T-cell (primary cell): ENCODE measurements around the gene ERP27. TPM values are rescaled to one million over a fixed set of nuclear protein-coding genes. Genes with fewer than 3 reads are reported as not detected.

Experiments
- ATAC-seq, 4 experiments: fragments of 200-7000 bp in 3 of 4; fragments of 150-1000 bp in 1 of 4; cut with Tn5 transposase; replicated peaks in 1 of 4; 1 replicate in 3 of 4; 2 replicates in 1 of 4; pipeline ENCODE4 v1.10.0; 2021; ENCODE audit warnings: moderate library complexity in 3 of 4, mild to moderate bottlenecking in 2 of 4, moderate number of reproducible peaks in 1 of 4
- CTCF ChIA-PET, 2 donors: fragments of 300-600 bp; sonication (Branson Sonifier 250); formaldehyde crosslinking; loops; one replicate each; lab custom pipeline; 2022; ENCODE audit warnings: antibody characterized with exemption in 2 of 2; lab: Charles Lee
- POLR2A ChIA-PET, 2 donors: fragments of 300-600 bp; sonication (Branson Sonifier 250); formaldehyde crosslinking; loops; one replicate each; lab custom pipeline; 2022; ENCODE audit warnings: antibody characterized with exemption in 2 of 2; lab: Charles Lee
- DNase-seq, 35 experiments: peaks; one replicate each; pipeline versions ENCODE4 v3.0.0 to v3.0.0-alpha.2; 2013 to 2023
- H3K27ac ChIP-seq: one replicate; pipeline ENCODE4 v1.5.1; 2013; ENCODE audit warnings: low read length
- H3K27me3 ChIP-seq, 2 experiments: replicated peaks in 1 of 2; 1 replicate in 1 of 2; 2 replicates in 1 of 2; pipeline versions ENCODE4 v1.6.1 to v1.7.0; 2013; ENCODE audit warnings: low read length in 1 of 2, mixed read lengths in 1 of 2; ENCODE audit not compliant: control insufficient read depth in 2 of 2, insufficient read depth in 2 of 2; ENCODE audit errors: extremely low read depth in 1 of 2
- H3K36me3 ChIP-seq, 2 donors: 1 replicate in 1 of 2; 2 replicates in 1 of 2; pipeline versions ENCODE4 v1.6.1 to v1.7.0; 2013; ENCODE audit warnings: low read length in 1 of 2; ENCODE audit not compliant: control insufficient read depth in 2 of 2, insufficient read depth in 1 of 2; ENCODE audit errors: extremely low read depth in 1 of 2
- H3K4me1 ChIP-seq, 2 experiments: 1 replicate in 1 of 2; 2 replicates in 1 of 2; pipeline versions ENCODE4 v1.6.1 to v1.7.0; 2013; ENCODE audit warnings: low read length in 2 of 2, mixed read lengths in 1 of 2; ENCODE audit not compliant: insufficient read depth in 2 of 2, control insufficient read depth in 1 of 2; ENCODE audit errors: extremely low read depth in 1 of 2
- H3K4me3 ChIP-seq, 2 donors: 1 replicate in 1 of 2; 2 replicates in 1 of 2; pipeline versions ENCODE4 v1.5.1 to v1.7.0; 2013; ENCODE audit warnings: mild to moderate bottlenecking in 2 of 2, low read length in 1 of 2, moderate library complexity in 1 of 2; ENCODE audit not compliant: control insufficient read depth in 1 of 2; ENCODE audit errors: extremely low read depth in 1 of 2
- H3K9me3 ChIP-seq: 2 replicates; pipeline ENCODE4 v1.7.0; 2013
- H3K27ac Mint-ChIP-seq, 2 donors: one replicate each; pipeline ENCODE4 v1.8.0; 2020 to 2021; ENCODE audit warnings: mild to moderate bottlenecking in 2 of 2, mixed read lengths in 2 of 2
- H3K27me3 Mint-ChIP-seq, 2 donors: one replicate each; pipeline ENCODE4 v1.8.0; 2021 to 2022; ENCODE audit warnings: mixed read lengths in 2 of 2
- H3K36me3 Mint-ChIP-seq: one replicate; pipeline ENCODE4 v1.8.0; 2021; ENCODE audit warnings: mixed read lengths
- H3K4me1 Mint-ChIP-seq, 3 donors: one replicate each; pipeline ENCODE4 v1.8.0; 2020 to 2022; ENCODE audit warnings: mixed read lengths in 3 of 3, mild to moderate bottlenecking in 1 of 3
- H3K4me3 Mint-ChIP-seq, 3 donors: one replicate each; pipeline ENCODE4 v1.8.0; 2020 to 2022; ENCODE audit warnings: mild to moderate bottlenecking in 3 of 3, mixed read lengths in 3 of 3, moderate library complexity in 3 of 3
- H3K9me3 Mint-ChIP-seq, 3 donors: one replicate each; pipeline ENCODE4 v1.8.0; 2020 to 2022; ENCODE audit warnings: mixed read lengths in 3 of 3
- WGBS: methylation state at CpG from one replicate; pipeline ENCODE4 v1.1.5; 2013; ENCODE audit warnings: missing lambda C conversion rate; ENCODE audit not compliant: insufficient coverage; 5-methylcytosine and 5-hydroxymethylcytosine counted together
- total RNA-seq, 35 experiments: library from RNA in 6 of 35; stranded (reverse) in 6 of 35; fragments of 120-200 nt in 1 of 35; gene quantifications; one replicate each; pipeline versions ENCODE4 v1.2.1 to v1.2.4 and lab custom pipeline; 2013 to 2026

Gene ERP27
- total RNA-seq, 5 donors from 2014 or later (not counting 1 experiment from before 2014, with no cell fraction given): 11.1 to 21.8 (median 14.7) TPM

- H3K36me3 ChIP-seq: no peaks in the 10 kb centered on the region
- Mint-ChIP-seq H3K27ac (no peak within 1 kb of the TSS), H3K27me3 (no peaks in the 10 kb centered on the region), H3K9me3 (no peaks in the 10 kb centered on the region), H3K4me3 (no peak within 1 kb of the TSS), H3K4me1 (peaks cover 41 to 56% (median 43%) of the 10 kb centered on the region in 3 donors), H3K36me3 (no peaks in the 10 kb centered on the region)
- ChIA-PET POLR2A (interaction anchor here in 1 of 2 donors (1.6 kb wide), 1 partner anchor 11 kb away, joined by 4 read pairs; no protein-coding TSS in a partner anchor), CTCF (interaction anchor here (0.6 to 0.8 kb wide), 2 partner anchors 11 to 17 kb away, joined by 3 to 9 read pairs; no protein-coding TSS in a partner anchor)
- H3K4me3 ChIP-seq: no peak within 1 kb of the TSS
- H3K27me3 ChIP-seq: no peaks in the 10 kb centered on the region
- no peak within 1 kb of the TSS for H3K27ac ChIP-seq
- peaks cover 0 to 2% of the 10 kb centered on the region in 2 experiments for H3K4me1 ChIP-seq
- no peaks in the 10 kb centered on the region for H3K9me3 ChIP-seq
- no peak for DNase-seq
- WGBS: 82% methylated on average over 1 of the region's 2 CpGs
- ATAC-seq: no peak
These were observed 34.5 kb upstream of the ERP27 start, which contains the start of gene PDE6H for GRCh38 chr12:14972816-14973215. Gene PDE6H (plus strand): TSS chr12:14973042. CDS start chr12:14978013, 4,971 bp downstream.

- Mint-ChIP-seq H3K4me3 (no peak overlapping the region), H3K4me1 (peaks cover 49 to 69% (median 57%) of the 10 kb centered on the region in 3 donors), H3K36me3 (no peaks in the 10 kb centered on the region), H3K27ac (peak overlapping the region in 1 of 2 donors; percentile 28), H3K9me3 (no peaks in the 10 kb centered on the region), H3K27me3 (no peaks in the 10 kb centered on the region)
- ATAC-seq (no peak), DNase-seq (no peak)
- Histone ChIP-seq H3K4me3 (no peak overlapping the region), H3K4me1 (peaks cover 0 to 2% of the 10 kb centered on the region in 2 experiments), H3K36me3 (no peaks in the 10 kb centered on the region), H3K27ac (no peak overlapping the region), H3K27me3 (no peaks in the 10 kb centered on the region), H3K9me3 (no peaks in the 10 kb centered on the region)
- ChIA-PET POLR2A (no interaction called here), CTCF (no interaction called here)
- 74% methylated on average over 4 of the region's 4 CpGs for WGBS
These were observed 32.1 kb upstream of the ERP27 start for GRCh38 chr12:14970473-14970872.

GRCh38 chr12:14968478-14968877, 30.1 kb upstream of the ERP27 start:
- Mint-ChIP-seq H3K27me3 (no peaks in the 10 kb centered on the region), H3K4me3 (no peak overlapping the region), H3K9me3 (peaks cover 0 to 4% (median 0%) of the 10 kb centered on the region in 3 donors), H3K36me3 (no peaks in the 10 kb centered on the region), H3K27ac (no peak overlapping the region), H3K4me1 (peaks cover 55 to 74% (median 67%) of the 10 kb centered on the region in 3 donors)
- no peaks in the 10 kb centered on the region for H3K36me3 ChIP-seq
- CTCF ChIA-PET: interaction anchor here in 1 of 2 donors (1.4 kb wide), 2 partner anchors 9 to 20 kb away, joined by 4 to 5 read pairs; no protein-coding TSS in a partner anchor
- H3K9me3 ChIP-seq: no peaks in the 10 kb centered on the region
- POLR2A ChIA-PET: no interaction called here
- no peak for ATAC-seq
- H3K27ac ChIP-seq: no peak overlapping the region
- peaks cover 10 to 11% of the 10 kb centered on the region in 2 experiments for H3K4me1 ChIP-seq
- 82% methylated on average over 2 of the region's 3 CpGs for WGBS
- no peak for DNase-seq
- no peaks in the 10 kb centered on the region for H3K27me3 ChIP-seq
- no peak overlapping the region for H3K4me3 ChIP-seq

GRCh38 chr12:14965221-14965620, 26.9 kb upstream of the ERP27 start:
- no peak for DNase-seq
- Histone ChIP-seq H3K4me3 (no peak overlapping the region), H3K4me1 (peaks cover 17 to 26% of the 10 kb centered on the region in 2 experiments), H3K9me3 (no peaks in the 10 kb centered on the region), H3K27me3 (no peaks in the 10 kb centered on the region), H3K36me3 (no peaks in the 10 kb centered on the region), H3K27ac (peak overlapping the region; percentile 97)
- ChIA-PET POLR2A (interaction anchor here in 1 of 2 donors (0.6 to 1.6 kb wide), 2 partner anchors 20 to 131 kb away, joined by 3 read pairs; no protein-coding TSS in a partner anchor), CTCF (interaction anchor here (0.6 to 0.9 kb wide), 3 partner anchors 117 to 220 kb away, joined by 3 to 5 read pairs (median 4); no protein-coding TSS in a partner anchor)
- Mint-ChIP-seq H3K4me3 (no peak overlapping the region), H3K27me3 (no peaks in the 10 kb centered on the region), H3K4me1 (peaks cover 61 to 64% (median 62%) of the 10 kb centered on the region in 3 donors), H3K36me3 (peaks cover 3% of the 10 kb centered on the region), H3K27ac (peak overlapping the region; percentile 95 to 98), H3K9me3 (peaks cover 0 to 4% (median 0%) of the 10 kb centered on the region in 3 donors)
- no peak for ATAC-seq
- 88% methylated on average over 1 of the region's 2 CpGs for WGBS

- no peaks in the 10 kb centered on the region for H3K36me3 ChIP-seq
- H3K4me1 ChIP-seq: peaks cover 17 to 28% of the 10 kb centered on the region in 2 experiments
- Mint-ChIP-seq H3K4me3 (no peak overlapping the region), H3K9me3 (peaks cover 0 to 4% (median 0%) of the 10 kb centered on the region in 3 donors), H3K36me3 (peaks cover 9% of the 10 kb centered on the region), H3K27me3 (no peaks in the 10 kb centered on the region), H3K4me1 (peaks cover 57 to 60% (median 60%) of the 10 kb centered on the region in 3 donors), H3K27ac (peak overlapping the region; percentile 95 to 98)
- ChIA-PET POLR2A (no interaction called here), CTCF (interaction anchor here (0.6 to 0.9 kb wide), 3 partner anchors 23 to 116 kb away, joined by 3 read pairs; no protein-coding TSS in a partner anchor)
- WGBS: no CpG with 5 or more reads among the region's 2 CpGs
- no peak for ATAC-seq
- DNase-seq: no peak
- no peaks in the 10 kb centered on the region for H3K27me3 ChIP-seq
- H3K4me3 ChIP-seq: no peak overlapping the region
- H3K9me3 ChIP-seq: no peaks in the 10 kb centered on the region
- peak overlapping the region; percentile 97 for H3K27ac ChIP-seq
These were observed 26.1 kb upstream of the ERP27 start for GRCh38 chr12:14964406-14964805.

GRCh38 chr12:14963520-14963919, 25.2 kb upstream of the ERP27 start:
- peaks cover 20 to 29% of the 10 kb centered on the region in 2 experiments for H3K4me1 ChIP-seq
- Mint-ChIP-seq H3K36me3 (peaks cover 17% of the 10 kb centered on the region), H3K4me1 (peaks cover 52 to 64% (median 60%) of the 10 kb centered on the region in 3 donors), H3K27me3 (no peaks in the 10 kb centered on the region), H3K9me3 (peaks cover 0 to 4% (median 0%) of the 10 kb centered on the region in 3 donors), H3K27ac (peak overlapping the region; percentile 95 to 98), H3K4me3 (peak overlapping the region in 1 of 3 donors; percentile 97)
- CTCF ChIA-PET: interaction anchor here (0.9 to 3.2 kb wide), 2 partner anchors 23 to 33 kb away, joined by 3 to 18 read pairs; no protein-coding TSS in a partner anchor
- WGBS: 86% methylated on average over 7 of the region's 7 CpGs
- DNase-seq (no peak), ATAC-seq (no peak)
- H3K36me3 ChIP-seq: no peaks in the 10 kb centered on the region
- H3K4me3 ChIP-seq: no peak overlapping the region
- H3K27me3 ChIP-seq: no peaks in the 10 kb centered on the region
- H3K9me3 ChIP-seq: no peaks in the 10 kb centered on the region
- POLR2A ChIA-PET: interaction anchor here (1.0 to 2.2 kb wide), 2 partner anchors 28 to 160 kb away, joined by 3 to 8 read pairs; partner anchors contain the start of genes C12orf60 (in 1 of the 2) and WBP11 (in 1 of the 2)
- peak overlapping the region; percentile 97 for H3K27ac ChIP-seq
